ENCODE data around the gene AGBL4. TPM values are rescaled to one million over a fixed set of nuclear protein-coding genes. Genes with fewer than 3 reads are reported as not detected.

The AGBL4 gene
- total and polyA plus RNA-seq, 2 of the 13 experiments (the other 11 are each of a cell fraction or from before 2014, with no cell fraction given), result not detected

DNA sequence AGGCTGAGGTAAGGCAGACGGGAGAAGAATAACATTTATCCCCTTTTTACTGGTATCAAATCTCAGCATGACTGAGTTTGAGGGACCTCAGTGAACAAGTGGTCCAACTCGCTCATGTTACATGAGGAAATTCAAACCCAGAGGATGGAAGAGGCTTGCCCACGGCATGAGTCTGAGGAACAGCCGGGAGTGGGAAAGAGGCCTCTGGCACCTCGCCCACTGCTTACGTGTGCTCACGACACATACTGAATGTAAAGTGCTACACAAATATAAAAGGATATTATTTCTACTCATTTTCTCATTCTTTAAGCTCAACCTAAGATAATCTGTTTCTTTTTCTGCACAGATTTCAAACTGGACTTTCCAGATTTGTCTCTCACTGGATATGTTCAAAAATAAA is 1261.8 kb downstream of the AGBL4 start:
- intact Hi-C loops (cut with micrococcal nuclease; ENCODE audit: unreplicated experiment), result no loop called here
- POLR2A ChIA-PET, result no interaction called here
- no peaks in the 10 kb centered on the region for H3K9me3 ChIP-seq (ENCODE audit: low read length)
- ATAC-seq (no peak), DNase-seq (ENCODE audit: low spot score) (no peak), FAIRE-seq (no peak)
- no peaks in the 10 kb centered on the region for H3K36me3 ChIP-seq (replicated peaks in 1 of 2; ENCODE audit: control insufficient read depth in 1 of 2, insufficient read depth in 2 of 2, low read length in 2 of 2)
- CTCF ChIA-PET (ENCODE audit: low intra/inter-chr PET ratio, low total read pairs), result no interaction called here
- TF ChIP-seq, protein P1, sequence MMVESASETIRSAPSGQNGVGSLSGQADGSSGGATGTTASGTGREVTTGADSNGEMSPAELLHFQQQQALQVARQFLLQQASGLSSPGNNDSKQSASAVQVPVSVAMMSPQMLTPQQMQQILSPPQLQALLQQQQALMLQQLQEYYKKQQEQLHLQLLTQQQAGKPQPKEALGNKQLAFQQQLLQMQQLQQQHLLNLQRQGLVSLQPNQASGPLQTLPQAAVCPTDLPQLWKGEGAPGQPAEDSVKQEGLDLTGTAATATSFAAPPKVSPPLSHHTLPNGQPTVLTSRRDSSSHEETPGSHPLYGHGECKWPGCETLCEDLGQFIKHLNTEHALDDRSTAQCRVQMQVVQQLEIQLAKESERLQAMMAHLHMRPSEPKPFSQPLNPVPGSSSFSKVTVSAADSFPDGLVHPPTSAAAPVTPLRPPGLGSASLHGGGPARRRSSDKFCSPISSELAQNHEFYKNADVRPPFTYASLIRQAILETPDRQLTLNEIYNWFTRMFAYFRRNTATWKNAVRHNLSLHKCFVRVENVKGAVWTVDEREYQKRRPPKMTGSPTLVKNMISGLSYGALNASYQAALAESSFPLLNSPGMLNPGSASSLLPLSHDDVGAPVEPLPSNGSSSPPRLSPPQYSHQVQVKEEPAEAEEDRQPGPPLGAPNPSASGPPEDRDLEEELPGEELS (CRISPR knock-in tag; IDR thresholded peaks at IDR 0.05), result no peak
- no peak for TF ChIP-seq EHMT2 (IDR thresholded peaks at IDR 0.05; ENCODE audit: borderline replicate concordance, low read depth, low read length)
- no peak for TF ChIP-seq ZNF589 (CRISPR knock-in tag; conservative IDR thresholded peaks at IDR 0.05)
- TF ChIP-seq HNF4G (IDR thresholded peaks at IDR 0.05; ENCODE audit: borderline replicate concordance, low read depth, low read length), result no peak
- no peak for TF ChIP-seq HNF4G (CRISPR knock-in tag; IDR thresholded peaks at IDR 0.05; ENCODE audit: borderline replicate concordance, low read depth)
- TF ChIP-seq KAT8 (CRISPR knock-in tag; IDR thresholded peaks at IDR 0.05), result no peak
- TF ChIP-seq, protein P2, sequence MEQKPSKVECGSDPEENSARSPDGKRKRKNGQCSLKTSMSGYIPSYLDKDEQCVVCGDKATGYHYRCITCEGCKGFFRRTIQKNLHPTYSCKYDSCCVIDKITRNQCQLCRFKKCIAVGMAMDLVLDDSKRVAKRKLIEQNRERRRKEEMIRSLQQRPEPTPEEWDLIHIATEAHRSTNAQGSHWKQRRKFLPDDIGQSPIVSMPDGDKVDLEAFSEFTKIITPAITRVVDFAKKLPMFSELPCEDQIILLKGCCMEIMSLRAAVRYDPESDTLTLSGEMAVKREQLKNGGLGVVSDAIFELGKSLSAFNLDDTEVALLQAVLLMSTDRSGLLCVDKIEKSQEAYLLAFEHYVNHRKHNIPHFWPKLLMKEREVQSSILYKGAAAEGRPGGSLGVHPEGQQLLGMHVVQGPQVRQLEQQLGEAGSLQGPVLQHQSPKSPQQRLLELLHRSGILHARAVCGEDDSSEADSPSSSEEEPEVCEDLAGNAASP (CRISPR knock-in tag; IDR thresholded peaks at IDR 0.05; ENCODE audit: borderline replicate concordance), result no peak
- H2AFZ ChIP-seq (ENCODE audit: low read length), result no peak overlapping the region
- 79% methylated on average over 7 of the region's 7 CpGs for WGBS (ENCODE audit: low lambda C conversion rate)
- no peak overlapping the region for H3K4me2 ChIP-seq (ENCODE audit: low read depth, low read length)
- H3K4me1 ChIP-seq (ENCODE audit: insufficient read depth, low read length), result peaks cover 14% of the 10 kb centered on the region
- H3K9ac ChIP-seq (ENCODE audit: insufficient read depth, low read depth, low read length), result no peak overlapping the region
- H3K79me2 ChIP-seq (ENCODE audit: insufficient read depth, low read length), result no peaks in the 10 kb centered on the region
- no peaks in the 10 kb centered on the region for H4K20me1 ChIP-seq (ENCODE audit: insufficient read depth, low read length)
- no peak overlapping the region for H3K4me3 ChIP-seq (replicated peaks in 1 of 3; ENCODE audit: insufficient read depth in 1 of 3, low read depth in 2 of 3, low read length in 3 of 3)
- H3K27me3 ChIP-seq (ENCODE audit: control insufficient read depth in 1 of 2, insufficient read depth in 2 of 2, low read length in 2 of 2), result no peaks in the 10 kb centered on the region
- no peak overlapping the region for H3K27ac ChIP-seq (ENCODE audit: extremely low read length, insufficient read depth, low read length)
- in situ Hi-C loops (cut with HindIII; ENCODE audit: extremely low pct_ligation_motif_present, low pct_unique_long_range_greater_than_20kb), result no loop called here
- no TSS peak for BruUV-seq (replicated peaks)
